ENCODE measurements around the gene NRP1. TPM values are rescaled to one million over a fixed set of nuclear protein-coding genes. Genes with fewer than 3 reads are reported as not detected.

The NRP1 gene
- total and polyA plus RNA-seq, 4 donors, result 14.6 to 55.6 (median 37.8) TPM

DNA sequence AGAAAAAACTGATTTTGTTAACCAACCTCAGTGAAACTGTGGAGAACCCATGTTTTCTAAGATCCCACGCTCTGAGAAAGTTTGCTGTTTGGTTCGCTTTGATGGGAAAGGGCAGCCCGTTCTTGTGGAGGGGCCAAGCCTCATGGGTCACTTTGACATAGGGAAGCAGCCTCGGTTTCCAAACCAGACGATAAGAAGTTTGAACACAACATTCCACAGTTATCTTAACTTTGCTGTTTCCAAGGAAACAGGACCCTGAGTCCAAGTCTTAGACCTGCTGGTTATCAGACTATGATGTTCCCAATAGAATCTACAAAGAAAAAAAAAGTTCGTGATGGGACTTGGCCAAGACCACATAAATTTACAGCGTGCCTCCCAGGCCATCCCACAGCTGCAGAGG, 182.3 kb downstream of the NRP1 start:
- no peak for DNase-seq (ENCODE audit: low spot score)
- no peak overlapping the region for H3K27ac ChIP-seq (ENCODE audit: low read depth in 1 of 2, low read length in 2 of 2)
- H3K27me3 ChIP-seq (ENCODE audit: control insufficient read depth in 4 of 4, insufficient read depth in 4 of 4, low read length in 3 of 4), result no peaks in the 10 kb centered on the region
- H3K9me3 ChIP-seq (ENCODE audit: control insufficient read depth in 4 of 4, low read length in 3 of 4), result no peaks in the 10 kb centered on the region
- H3K4me1 ChIP-seq (ENCODE audit: control insufficient read depth in 4 of 4, insufficient read depth in 4 of 4, low read length in 3 of 4), result peaks cover 3 to 21% (median 17%) of the 10 kb centered on the region in 4 donors
- no peak overlapping the region for H3K9ac ChIP-seq (ENCODE audit: low read depth in 1 of 2, low read length in 2 of 2)
- H3K4me3 ChIP-seq (ENCODE audit: low read depth in 1 of 3, low read length in 3 of 3), result no peak overlapping the region
- TF ChIP-seq FOXA2 (IDR thresholded peaks at IDR 0.05), result no peak
- TF ChIP-seq NR2F2 (IDR thresholded peaks at IDR 0.05), result peak; percentile 82
- H3K36me3 ChIP-seq (ENCODE audit: control insufficient read depth in 4 of 4, insufficient read depth in 3 of 4, low read depth in 1 of 4, low read length in 3 of 4), result no peaks in the 10 kb centered on the region
- 85% methylated on average over 7 of the region's 7 CpGs for WGBS

DNA sequence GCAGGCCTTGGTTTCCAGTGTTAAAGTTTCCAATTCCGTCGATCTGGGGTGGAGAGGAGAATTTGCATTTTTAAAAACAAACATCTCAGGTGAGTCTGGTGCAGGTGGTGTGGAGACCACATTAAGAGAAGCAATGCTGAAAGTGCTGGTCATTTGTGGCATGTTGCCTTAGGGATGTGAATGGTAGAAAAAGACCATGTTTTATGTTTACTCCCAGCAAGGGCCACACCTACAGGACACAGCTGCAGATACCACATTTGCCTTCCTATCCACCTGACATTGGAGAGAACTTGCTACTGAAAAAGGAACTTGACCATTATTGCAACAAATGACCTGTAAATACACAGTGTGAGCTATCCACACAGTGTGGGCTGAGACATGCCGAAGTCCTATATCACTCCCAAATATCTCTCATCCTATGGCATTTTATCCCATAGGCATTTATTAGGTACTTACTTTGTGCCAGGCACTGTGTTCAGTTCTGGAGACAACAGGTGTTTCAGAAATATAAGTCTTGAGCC, 183.1 kb downstream of the NRP1 start:
- TF ChIP-seq, protein P1, sequence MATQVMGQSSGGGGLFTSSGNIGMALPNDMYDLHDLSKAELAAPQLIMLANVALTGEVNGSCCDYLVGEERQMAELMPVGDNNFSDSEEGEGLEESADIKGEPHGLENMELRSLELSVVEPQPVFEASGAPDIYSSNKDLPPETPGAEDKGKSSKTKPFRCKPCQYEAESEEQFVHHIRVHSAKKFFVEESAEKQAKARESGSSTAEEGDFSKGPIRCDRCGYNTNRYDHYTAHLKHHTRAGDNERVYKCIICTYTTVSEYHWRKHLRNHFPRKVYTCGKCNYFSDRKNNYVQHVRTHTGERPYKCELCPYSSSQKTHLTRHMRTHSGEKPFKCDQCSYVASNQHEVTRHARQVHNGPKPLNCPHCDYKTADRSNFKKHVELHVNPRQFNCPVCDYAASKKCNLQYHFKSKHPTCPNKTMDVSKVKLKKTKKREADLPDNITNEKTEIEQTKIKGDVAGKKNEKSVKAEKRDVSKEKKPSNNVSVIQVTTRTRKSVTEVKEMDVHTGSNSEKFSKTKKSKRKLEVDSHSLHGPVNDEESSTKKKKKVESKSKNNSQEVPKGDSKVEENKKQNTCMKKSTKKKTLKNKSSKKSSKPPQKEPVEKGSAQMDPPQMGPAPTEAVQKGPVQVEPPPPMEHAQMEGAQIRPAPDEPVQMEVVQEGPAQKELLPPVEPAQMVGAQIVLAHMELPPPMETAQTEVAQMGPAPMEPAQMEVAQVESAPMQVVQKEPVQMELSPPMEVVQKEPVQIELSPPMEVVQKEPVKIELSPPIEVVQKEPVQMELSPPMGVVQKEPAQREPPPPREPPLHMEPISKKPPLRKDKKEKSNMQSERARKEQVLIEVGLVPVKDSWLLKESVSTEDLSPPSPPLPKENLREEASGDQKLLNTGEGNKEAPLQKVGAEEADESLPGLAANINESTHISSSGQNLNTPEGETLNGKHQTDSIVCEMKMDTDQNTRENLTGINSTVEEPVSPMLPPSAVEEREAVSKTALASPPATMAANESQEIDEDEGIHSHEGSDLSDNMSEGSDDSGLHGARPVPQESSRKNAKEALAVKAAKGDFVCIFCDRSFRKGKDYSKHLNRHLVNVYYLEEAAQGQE (IDR thresholded peaks at IDR 0.05), result no peak
- TF ChIP-seq JUND (IDR thresholded peaks at IDR 0.05) (peak in 1 of 2 donors; percentile 19), HNF4A (conservative IDR thresholded peaks at IDR 0.05) (peak; percentile 42 to 69), SP1 (IDR thresholded peaks at IDR 0.05) (peak; percentile 15), RXRA (IDR thresholded peaks at IDR 0.05) (peak in 1 of 2 donors; percentile 41), FOXA2 (IDR thresholded peaks at IDR 0.05) (peak; percentile 59), HNF4G (IDR thresholded peaks at IDR 0.05) (no peak), EGR1 (IDR thresholded peaks at IDR 0.05; ENCODE audit: low read depth in 2 of 2) (no peak), YY1 (IDR thresholded peaks at IDR 0.05) (peak; percentile 32)
- TF ChIP-seq, protein P2, sequence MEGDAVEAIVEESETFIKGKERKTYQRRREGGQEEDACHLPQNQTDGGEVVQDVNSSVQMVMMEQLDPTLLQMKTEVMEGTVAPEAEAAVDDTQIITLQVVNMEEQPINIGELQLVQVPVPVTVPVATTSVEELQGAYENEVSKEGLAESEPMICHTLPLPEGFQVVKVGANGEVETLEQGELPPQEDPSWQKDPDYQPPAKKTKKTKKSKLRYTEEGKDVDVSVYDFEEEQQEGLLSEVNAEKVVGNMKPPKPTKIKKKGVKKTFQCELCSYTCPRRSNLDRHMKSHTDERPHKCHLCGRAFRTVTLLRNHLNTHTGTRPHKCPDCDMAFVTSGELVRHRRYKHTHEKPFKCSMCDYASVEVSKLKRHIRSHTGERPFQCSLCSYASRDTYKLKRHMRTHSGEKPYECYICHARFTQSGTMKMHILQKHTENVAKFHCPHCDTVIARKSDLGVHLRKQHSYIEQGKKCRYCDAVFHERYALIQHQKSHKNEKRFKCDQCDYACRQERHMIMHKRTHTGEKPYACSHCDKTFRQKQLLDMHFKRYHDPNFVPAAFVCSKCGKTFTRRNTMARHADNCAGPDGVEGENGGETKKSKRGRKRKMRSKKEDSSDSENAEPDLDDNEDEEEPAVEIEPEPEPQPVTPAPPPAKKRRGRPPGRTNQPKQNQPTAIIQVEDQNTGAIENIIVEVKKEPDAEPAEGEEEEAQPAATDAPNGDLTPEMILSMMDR (IDR thresholded peaks at IDR 0.05; ENCODE audit: low read depth, low read length, missing input control), result no peak
- TF ChIP-seq, protein P3, sequence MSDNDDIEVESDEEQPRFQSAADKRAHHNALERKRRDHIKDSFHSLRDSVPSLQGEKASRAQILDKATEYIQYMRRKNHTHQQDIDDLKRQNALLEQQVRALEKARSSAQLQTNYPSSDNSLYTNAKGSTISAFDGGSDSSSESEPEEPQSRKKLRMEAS (IDR thresholded peaks at IDR 0.05), result peak; percentile 13
- H3K9me3 ChIP-seq (ENCODE audit: control insufficient read depth in 4 of 4, low read length in 3 of 4), result no peaks in the 10 kb centered on the region
- peaks cover 2 to 13% (median 10%) of the 10 kb centered on the region in 4 donors for H3K4me1 ChIP-seq (ENCODE audit: control insufficient read depth in 4 of 4, insufficient read depth in 4 of 4, low read length in 3 of 4)
- DNase-seq (ENCODE audit: low spot score), result no peak
- H3K36me3 ChIP-seq (ENCODE audit: control insufficient read depth in 4 of 4, insufficient read depth in 3 of 4, low read depth in 1 of 4, low read length in 3 of 4), result no peaks in the 10 kb centered on the region
- H3K4me3 ChIP-seq (ENCODE audit: low read depth in 1 of 3, low read length in 3 of 3), result no peak overlapping the region
- WGBS, result 87% methylated on average over 3 of the region's 3 CpGs
- H3K9ac ChIP-seq (ENCODE audit: low read depth in 1 of 2, low read length in 2 of 2), result no peak overlapping the region
- no peak overlapping the region for H3K27ac ChIP-seq (ENCODE audit: low read depth in 1 of 2, low read length in 2 of 2)
- H3K27me3 ChIP-seq (ENCODE audit: control insufficient read depth in 4 of 4, insufficient read depth in 4 of 4, low read length in 3 of 4), result no peaks in the 10 kb centered on the region

DNA sequence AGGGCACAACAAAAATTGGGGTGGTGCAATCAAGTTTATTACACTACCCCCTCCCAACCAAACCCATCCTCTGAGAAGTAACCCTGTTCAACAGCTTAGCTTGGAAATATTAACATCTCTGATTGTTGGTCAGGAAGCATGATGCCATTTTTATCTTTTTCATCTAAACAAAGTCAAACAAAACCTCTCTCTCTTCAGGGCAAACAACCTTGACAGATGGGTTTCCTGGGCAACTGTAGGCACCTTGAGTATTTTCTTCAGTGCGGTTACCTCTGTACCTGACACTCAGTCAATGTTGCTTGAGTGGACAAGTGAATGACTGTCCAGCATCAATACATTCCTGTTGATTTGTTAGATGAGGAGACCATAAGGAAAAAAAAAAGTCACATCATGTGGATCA, 183.6 kb downstream of the NRP1 start:
- TF ChIP-seq HNF4G (IDR thresholded peaks at IDR 0.05), result no peak
- no peak for TF ChIP-seq FOXA2 (IDR thresholded peaks at IDR 0.05)
- DNase-seq (ENCODE audit: low spot score), result no peak
- Histone ChIP-seq H3K27me3 (ENCODE audit: control insufficient read depth in 4 of 4, insufficient read depth in 4 of 4, low read length in 3 of 4) (no peaks in the 10 kb centered on the region), H3K36me3 (ENCODE audit: control insufficient read depth in 4 of 4, insufficient read depth in 3 of 4, low read depth in 1 of 4, low read length in 3 of 4) (no peaks in the 10 kb centered on the region), H3K9ac (ENCODE audit: low read depth in 1 of 2, low read length in 2 of 2) (no peak overlapping the region), H3K27ac (ENCODE audit: low read depth in 1 of 2, low read length in 2 of 2) (no peak overlapping the region), H3K4me1 (ENCODE audit: control insufficient read depth in 4 of 4, insufficient read depth in 4 of 4, low read length in 3 of 4) (peaks cover 2 to 8% (median 6%) of the 10 kb centered on the region in 4 donors), H3K4me3 (ENCODE audit: low read depth in 1 of 3, low read length in 3 of 3) (no peak overlapping the region), H3K9me3 (ENCODE audit: control insufficient read depth in 4 of 4, low read length in 3 of 4) (no peaks in the 10 kb centered on the region)
- WGBS, result 97% methylated on average over 1 of the region's 1 CpG
